ENCODE results near the gene NFIX.

NFIX gene

DNA sequence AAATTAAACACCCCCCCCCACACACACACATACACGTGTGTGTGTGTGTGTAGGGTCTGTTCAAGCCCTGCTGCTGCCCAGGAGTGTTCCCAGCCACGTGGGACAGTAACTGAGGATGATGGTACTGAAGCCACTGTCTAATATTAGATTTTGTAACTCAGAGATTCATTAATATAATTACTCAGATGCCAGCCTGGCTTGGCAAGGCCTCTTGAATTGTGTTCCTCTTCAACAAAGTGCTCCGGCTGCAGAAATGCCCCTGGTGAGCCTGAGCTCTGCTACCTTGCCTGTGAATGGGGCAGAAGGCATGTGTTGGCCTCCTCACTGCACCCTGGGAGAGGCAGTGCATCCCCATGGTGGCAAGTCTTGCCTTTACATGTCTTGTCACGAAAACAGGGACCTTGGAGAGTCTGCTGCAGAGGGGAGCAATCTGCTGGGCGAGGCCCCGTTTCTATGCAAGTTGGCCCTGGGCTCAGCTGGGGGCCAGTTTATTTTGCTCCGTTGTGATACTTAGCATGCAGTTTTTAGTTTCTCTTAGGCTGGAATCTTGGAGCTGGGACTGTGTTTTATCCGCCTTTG is 44.0 kb downstream of the NFIX start:
- DNase-seq, result no peak

DNA sequence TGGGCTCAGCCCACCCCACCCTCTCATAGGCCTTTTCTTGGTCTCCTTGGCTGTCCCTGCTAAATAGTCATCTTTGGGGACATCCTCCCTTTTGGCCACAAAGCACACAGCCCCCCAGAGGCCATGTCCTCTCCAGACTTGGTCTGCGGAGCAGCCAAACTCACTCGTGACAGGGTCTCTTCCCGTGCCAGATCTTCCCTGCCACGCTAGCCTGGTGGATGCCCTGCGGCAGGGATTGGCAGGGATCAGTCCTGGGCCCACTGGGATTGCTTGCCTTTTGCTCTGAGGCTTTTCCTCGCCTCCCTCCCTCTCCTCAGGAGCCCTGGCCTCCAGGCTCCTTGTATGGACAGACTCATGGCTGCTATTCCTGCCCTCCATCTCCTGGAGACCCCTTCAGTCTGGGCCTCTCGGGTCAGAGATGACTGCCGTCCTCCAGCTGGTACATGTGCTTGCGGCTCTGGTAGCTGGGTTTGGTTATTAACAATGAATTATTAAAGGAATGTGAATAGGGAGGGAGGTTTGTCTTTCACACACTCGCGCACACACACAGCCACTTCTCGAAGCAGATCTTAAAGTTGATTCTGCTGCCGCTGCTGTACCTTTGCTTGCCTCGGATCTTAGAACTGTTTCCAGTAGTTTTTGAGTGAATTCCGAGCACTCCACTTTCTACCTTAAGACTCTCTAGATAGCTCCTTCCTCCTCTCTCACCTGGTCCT is 45.1 kb downstream of the NFIX start:
- no peak for DNase-seq

DNA sequence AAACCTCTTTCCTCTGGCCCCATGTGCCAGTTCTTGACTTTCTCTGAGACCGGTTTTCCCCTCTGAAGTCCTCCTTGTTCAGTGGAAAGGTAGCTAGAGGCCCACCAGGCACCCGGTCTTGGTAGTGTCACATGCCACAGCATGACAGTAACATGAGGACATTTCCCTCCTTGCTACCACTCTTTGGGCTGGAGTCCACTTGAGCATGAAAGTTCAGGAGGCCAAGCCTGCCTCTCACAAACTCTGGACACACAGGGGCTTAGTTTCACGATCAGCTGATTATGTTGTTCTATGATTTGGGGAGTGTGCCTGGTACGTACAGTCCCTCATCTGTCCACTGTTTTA is 45.6 kb downstream of the NFIX start:
- DNase-seq, result no peak

DNA sequence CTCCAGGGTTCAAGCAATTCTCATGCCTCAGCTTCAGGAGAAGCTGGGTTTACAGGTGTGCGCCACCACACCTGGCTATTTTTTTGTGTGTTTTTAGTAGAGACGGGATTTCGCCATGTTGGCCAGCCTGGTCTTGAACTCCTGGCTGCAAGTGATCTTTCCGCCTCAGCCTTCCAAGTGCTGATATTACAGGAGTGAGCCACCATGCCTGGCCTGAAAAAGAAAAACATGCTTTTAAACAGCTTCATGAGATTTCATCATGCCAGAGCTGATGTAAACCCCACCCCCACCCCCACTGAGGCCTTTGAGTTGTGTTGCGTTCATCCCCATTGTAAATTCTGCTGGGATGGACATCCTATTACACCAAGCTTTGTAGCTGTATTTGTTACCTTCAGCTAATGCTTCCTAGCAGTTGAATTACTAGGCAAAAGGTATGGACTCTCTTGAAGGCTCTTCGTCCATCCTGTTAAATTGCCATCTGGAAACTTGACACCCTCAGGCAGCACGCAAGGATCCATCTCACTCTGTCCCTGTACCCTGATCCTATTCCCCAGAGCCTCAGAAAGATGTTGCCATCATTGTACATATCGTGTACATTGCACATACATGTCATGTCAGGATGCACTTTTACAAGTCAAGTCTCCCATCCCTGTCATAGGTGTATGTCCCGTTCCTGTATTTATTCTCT is 47.3 kb downstream of the NFIX start:
- DNase-seq, result no peak

DNA sequence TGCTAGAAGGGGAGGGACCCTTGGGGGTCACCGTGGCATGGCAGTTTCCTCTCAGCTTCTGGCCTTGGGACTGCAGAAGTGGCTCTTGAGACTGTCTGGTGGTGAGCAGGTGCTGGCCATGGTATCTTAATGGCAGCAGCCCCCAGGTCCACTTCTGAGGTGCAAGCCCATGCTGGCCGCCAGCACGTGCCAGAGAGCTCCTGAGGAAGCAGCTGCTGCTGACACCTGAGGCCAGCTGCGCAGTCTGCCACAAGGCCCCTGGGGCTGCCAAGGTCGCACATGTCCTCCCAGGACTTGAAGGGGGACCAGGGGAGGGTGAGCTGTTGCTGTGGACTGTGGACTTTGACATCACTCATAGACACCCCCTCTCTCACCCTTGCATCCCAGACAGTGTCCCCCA is 48.0 kb downstream of the NFIX start:
- DNase-seq, result no peak

DNA sequence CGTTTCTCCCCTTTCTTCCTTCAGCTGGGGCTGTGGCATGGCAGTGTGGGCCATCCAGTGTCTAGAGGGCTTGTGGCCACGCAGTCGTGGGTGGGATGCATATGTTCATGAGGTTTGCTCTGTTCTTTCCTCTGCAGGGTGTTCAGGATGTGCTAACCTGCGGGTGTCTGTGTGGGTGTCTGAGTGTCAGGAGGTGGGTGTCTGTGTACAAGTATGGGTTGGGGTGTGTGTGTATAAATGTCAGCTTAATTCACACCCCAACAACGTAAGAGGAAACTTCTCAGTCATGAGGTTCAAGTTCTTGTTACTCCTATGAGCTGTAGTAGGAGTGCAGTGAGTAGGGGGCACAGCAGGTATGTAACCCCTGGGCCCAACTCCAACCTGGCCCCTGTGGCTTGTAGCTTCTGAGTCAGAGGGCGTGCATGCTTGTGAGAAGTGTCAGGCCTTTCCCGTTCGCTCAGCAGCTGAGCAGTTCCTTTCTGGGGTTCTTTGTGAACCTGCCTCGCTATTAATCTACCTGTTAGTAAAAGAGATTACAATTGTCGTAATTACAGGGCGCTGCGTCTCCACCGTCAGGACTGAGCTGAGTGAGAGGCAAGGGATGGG is 49.1 kb downstream of the NFIX start:
- DNase-seq, result no peak

DNA sequence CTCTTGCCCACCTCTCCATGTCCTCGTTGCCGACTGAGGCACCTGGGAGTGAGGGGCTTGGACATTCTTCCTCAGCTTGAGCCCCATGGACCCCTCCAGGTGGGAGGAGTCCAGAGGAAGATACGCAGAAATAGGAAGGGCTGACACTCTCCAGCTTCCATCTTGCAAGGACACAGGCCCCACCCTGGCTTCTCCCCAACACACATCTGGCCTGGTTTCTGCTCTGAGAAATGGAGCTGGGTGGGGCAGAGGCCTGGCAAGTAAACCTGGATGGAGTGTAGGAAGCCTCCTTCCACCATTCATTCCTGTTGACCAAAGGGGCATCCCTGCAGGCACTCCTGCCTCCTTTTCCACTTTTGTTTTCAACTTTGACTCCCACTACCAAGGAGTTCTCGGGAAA is 50.5 kb downstream of the NFIX start:
- DNase-seq, result no peak

DNA sequence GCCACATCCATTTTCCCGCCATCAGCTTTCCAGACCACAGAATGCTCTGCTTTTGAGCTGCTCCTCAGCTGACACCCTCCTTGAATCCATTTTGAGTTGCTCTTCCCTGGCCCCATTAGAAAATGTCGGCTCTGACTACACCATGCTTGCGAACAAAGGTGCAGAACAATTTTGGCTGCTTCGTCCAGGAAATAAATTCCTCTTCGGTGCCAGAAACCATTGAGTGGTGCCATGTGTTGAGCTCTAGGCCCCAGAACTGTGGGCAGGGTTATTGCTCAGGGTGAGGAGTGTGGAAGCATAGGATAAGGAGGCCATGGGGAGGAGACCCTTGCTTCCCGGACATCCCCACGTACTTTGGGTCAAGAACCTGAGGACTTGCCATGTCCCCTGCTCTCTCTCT is 52.1 kb downstream of the NFIX start:
- DNase-seq, result no peak

DNA sequence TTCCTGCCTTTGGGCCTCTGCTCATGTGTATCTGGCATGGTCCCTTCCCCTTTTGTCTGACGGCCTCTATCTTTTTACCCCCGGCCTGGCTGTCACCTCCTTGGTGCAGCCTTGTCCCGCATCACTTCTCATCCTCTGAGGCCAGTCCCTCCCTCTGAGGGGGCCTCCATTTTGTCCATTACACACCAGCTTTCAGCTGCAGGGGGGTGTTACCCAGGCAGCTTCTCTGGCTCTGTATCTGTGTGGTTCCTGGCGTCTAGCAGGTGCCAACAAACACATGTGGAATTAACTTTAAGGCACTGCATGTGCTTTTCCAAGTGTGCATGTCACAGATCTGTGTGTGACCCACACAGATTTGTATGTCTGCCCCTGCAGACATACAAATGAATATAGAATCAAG is 55.0 kb downstream of the NFIX start:
- DNase-seq, result no peak

DNA sequence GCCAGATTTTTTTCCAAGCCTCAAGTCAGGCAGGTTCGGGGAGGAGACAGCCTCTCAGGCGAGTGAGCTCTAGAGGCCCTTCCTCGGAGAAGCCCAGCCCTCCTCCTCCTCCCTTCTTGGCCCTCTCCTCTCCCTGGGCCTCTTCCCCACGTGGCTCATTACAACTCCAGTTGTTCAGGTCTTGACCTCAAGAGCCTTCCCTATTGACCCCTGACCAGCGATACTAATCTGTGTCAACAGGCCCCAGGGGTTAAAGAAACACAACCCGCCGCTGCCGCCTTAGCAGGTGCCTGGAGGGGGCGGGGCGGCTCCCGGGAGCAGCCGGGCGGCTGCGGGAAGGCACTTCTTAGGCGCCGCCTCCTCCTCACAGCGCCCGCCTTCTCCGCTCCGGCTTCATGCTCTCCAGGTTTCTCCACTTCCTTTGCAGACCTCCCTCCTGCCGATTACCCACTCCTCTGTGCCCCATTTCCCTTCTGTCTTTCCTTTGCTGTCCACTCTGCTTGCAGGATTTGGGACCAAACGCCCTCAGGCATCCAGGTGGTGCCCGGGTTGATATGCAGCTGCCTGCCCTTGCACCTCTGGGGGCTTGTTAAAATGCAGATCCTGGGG is 56.4 kb downstream of the NFIX start:
- DNase-seq, result no peak

DNA sequence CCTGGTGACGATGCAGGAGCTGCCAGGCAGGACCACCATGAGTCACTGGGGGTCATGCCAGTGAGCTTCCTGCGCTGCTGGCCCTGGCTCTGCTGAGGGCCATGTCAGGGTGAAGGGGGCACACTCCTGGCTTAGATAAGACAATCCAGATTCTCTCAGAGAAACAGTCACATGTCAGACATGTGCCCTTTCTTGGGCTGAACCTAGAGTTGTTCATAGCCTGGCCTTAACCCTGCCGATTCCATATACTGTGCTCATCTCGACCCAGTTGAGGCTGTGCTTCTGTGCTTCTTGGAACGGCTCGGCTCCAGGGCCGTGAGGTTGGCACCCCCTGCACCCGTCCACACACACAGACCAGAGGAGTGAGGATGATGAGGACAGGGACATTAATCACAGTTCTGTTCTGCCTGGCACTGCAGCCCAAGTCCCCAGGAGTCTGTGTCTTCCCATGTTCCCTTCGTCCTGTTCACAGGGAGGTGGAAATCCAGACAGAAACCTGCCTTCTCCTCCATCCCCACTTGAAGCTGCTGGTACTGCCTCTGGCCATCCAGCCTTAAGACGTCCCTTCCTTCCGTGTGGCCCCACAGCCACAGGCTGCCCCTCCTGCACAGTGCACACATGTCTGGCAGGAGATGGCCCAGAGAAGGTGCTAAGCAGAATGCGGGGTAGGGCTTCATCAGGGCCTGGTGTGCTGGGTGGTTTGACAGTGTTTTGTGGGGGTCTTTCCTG is 57.3 kb downstream of the NFIX start:
- DNase-seq, result no peak

DNA sequence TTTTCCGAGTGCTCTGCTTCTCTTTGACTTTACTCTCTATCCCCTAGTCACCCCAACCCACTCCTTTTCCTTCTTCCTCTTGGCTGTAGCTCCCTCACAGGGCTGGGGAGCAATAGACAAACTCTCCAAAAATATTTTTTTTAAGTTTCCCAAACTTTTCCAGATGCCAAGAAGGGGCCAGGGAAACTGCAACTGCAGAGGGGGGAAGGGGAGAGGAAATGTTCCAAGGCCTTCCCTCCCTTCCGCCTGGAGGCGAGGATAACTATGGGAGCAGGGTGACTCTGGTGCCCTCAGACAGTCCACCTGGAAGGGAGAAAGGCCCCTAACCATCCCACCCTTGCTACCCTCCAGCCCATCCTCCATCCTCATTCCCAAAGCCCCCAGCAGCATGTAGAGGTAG is 58.0 kb downstream of the NFIX start:
- no peak for DNase-seq

DNA sequence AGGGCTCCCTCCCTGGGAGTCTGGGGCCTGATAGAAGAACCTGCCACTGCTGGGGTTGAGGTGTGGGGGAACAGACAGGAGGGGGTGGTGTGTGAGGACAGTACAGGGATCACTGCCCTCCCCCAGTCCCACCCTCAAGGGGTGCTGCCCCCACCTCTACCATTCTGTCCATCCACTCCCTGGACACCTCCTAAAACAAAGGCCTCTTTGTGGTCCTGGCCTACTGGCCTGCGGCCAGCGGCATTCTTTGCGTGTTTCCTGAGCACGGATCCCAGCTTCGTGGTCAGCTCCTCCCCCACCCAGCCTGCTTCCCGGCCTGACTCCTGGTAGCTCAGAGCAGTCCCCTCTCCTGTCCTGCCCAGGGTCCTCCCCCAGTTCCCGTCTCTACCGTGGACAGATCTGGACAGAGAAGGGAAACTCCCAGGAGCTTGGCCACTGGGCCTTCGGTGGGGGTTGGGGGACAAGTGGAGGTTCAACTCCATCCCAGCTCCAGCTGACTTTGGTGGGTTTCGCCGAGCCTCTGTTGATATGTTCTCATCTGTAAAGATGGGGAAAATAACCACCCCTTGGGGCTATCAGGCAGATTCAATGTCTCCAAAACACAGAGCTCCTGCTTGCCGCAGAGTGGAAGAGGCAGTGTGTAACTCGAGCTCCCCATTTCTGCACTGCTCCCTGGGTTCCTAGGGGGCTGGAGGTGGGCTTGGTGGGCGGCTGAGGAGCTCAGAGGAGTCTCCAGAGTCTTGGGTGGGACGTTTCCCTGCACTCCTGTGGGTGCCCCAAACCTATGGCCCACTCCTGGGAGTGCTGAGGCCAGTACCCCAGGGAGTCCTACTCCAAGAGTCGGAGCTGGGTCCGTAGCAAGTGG is 58.7 kb downstream of the NFIX start:
- no peak for DNase-seq

DNA sequence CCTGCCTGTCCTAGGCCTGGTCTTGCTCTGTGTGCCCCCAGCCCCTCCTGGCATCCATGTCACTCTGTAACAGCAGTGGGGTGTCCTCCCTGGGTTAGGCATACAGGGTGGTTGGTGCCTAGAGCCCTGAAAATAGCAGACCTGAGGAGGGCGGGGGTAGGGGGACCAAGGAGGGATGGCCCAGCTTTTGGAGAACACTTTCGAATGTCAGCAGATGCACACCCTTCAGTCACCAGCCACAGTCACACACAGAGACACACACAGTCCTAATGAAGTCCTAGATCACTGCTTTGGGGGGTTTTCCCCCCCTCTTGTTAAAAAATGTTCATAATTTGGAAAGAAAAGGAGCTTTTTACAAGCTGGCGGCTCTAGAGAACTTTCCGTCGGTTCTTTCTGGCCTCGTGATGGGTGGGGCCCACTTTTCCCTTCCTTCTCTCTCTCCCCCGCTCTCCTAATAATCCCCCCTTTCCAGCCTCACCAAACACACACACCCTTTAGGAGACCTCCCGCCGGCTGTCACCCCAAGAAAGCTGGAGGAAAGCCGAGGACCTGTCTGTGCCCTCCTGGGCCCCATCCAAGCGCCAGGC is 59.4 kb downstream of the NFIX start:
- no peak for DNase-seq

DNA sequence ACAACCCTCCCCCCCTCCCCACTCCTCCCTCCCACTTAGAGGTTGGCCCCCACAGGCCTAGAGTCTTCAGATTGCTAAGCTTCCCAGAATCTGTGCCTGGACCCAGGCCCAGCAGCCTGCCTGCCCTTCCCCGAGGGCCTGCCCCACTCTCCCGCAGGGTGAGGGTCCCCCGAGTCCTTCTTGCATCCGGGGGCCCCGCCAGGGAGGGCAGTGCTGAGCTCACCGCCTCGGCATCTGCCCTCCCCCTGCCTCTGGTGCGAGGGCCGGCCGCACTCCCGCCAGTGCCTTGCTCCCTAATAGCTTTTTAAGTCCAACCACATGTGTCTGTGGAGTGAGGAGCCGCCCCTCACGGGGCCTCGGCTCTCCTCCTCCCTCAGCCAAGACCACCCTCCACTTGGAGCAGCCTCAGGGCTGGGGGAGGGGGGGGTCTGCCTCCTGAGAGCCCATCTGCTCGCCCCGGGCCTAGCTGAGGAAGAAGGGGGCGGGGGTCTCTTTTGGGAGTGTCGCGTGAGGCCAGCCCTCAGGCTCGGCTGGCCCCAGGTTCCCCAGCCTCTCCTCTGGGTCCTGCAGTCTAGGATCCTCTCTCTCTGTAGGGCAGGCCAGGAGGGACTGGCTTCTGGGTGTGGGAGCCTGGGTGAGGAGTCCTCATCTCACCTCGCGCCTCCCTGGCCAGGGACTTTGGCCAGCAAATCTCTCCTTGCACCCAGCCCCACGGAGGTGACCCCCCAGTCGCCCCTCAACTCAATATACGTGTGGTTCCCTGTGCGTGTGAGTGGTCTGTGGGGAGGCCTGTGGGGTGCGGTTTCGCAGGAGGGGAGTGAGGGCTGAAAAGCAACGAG is 60.2 kb downstream of the NFIX start:
- DNase-seq, result no peak

DNA sequence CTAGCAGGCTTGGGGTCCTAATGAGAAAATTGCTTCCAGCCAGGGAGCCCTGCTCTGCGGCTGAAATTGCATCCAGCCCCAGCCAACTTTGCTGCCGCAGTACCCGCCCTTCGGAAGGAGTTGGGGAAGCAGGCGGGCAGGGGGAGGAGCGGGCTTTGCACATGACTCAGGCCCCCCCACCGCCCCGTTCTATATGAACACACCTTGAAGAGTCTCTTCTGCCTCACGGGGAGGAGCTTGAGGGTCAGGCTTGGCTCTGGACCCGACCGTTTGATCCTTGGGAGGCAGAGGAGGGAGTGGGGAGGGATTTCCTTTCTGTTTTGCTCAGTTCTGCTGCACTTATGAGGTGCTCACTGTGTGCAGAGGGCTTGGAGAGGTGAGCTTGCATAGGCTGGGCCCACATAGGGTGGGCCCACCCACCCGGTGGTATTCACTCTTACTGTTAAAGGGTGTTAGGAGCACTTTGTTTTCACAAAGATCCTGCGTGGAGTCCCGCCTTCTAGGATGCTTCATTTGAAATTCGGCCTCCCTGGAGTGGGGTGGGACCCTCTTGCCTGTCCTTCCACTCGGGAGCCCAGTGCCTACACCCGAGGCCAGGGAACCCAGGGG is 60.9 kb downstream of the NFIX start:
- no peak for DNase-seq

DNA sequence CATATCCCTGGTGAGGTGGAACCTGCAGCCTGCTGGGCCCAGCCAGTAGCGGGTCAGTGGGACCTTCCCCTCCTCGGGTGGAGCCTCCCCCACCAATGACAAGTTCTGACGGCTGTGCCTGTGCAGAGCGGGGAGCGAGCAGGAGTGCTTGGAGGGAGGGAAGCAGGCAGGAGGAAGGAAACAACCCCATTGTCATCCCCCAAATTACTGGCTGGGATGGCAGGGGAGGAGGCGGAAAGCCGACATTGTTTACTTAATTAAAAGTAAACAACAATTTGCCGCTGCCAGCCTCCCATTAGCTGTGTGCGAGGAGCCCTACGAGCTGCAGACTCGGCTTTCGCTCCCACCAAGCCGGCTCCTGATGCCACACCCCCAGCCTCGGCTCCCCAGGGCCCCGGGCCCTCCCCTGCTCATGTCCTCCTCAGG is 61.9 kb downstream of the NFIX start:
- no peak for DNase-seq

DNA sequence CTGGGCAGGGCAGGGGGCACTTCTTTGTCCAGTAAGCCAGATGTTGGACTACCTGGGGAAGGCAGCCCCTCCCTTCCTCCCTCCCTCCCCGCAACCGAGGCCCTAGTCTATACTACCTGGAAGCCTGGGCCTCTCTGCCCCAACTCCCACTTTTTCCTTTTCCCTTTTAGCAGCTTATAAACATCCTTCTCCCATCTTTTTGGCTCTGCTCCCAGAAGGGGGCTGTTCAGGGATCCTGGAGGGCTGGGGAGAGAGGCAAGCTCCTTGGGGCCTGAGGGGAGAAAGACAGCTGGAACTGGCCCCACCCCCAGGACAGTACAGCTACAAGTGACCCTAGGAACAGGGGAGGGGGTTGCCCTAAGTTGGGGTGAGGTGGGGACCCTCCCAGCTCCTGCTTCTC is 62.5 kb downstream of the NFIX start:
- DNase-seq, result no peak

DNA sequence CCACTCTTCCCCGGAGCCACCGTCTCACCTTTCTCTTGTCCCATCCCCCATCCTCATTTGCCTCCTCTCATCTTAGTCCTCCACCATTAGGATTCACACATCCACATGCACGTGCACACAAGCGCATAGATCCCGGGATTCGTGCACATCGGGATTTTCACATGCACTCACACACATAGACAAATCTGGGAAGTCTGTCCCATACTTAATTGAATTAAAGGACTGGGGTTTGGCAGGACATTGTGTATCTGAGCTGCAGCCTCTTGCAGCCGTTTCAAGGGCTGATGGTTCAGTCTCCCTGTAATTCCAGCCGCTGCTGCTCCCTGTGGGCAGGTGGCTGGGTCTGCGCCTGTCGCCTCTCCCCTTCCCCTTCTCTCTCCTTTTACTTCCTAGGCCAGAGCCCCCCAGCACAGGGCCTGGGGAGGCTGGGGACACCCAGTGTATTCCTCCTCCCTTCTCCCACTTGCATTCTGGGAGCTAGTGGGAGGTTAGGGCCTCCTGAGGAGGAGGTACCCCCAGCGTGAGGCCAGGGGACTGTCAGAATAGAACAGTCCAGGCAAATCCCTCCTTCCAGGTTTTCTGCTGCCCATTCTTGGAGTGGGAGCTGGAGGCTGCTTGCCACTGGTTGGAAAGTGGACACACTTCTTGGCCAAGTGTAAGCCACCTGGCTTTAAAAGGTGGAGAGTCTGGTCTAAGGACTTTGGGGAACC is 63.8 kb downstream of the NFIX start:
- no peak for DNase-seq

All from OCI-M1 (cell line).